GM12892 (cell line): ENCODE results near the gene ERG. TPM values are rescaled to one million over a fixed set of nuclear protein-coding genes. Genes with fewer than 3 reads are reported as not detected.

Source experiments
- DNase-seq: peaks from one replicate; pipeline ENCODE4 v3.0.0; 2011; ENCODE audit not compliant: insufficient read length
- FAIRE-seq: peaks from 2 replicates; lab custom pipeline; 2011; peaks lifted over from hg19 to GRCh38; lab: Jason Lieb, UNC
- POLR2A ChIP-seq: IDR thresholded peaks from 2 replicates; pipeline ENCODE4 v1.6.1; 2011; ENCODE audit warnings: low read depth, low read length, control low read depth
- POLR2AphosphoS5 ChIP-seq: IDR thresholded peaks from 2 replicates; pipeline ENCODE4 v1.6.1; 2011; ENCODE audit warnings: low read depth, low read length, control low read depth
- TAF1 ChIP-seq: IDR thresholded peaks from 2 replicates; pipeline ENCODE4 v1.6.1; 2011; ENCODE audit warnings: low read depth, mild to moderate bottlenecking, control low read depth, low read length, borderline replicate concordance
- polyA plus RNA-seq: library from polyadenylated mRNA; unstranded; fragments of >200 nt; gene quantifications from one replicate; pipeline ENCODE4 v1.2.1, GENCODE V29; 2012; ENCODE audit warnings: missing spikeins, inconsistent platforms; ENCODE audit not compliant: missing spikeins

The ERG gene, protein sequence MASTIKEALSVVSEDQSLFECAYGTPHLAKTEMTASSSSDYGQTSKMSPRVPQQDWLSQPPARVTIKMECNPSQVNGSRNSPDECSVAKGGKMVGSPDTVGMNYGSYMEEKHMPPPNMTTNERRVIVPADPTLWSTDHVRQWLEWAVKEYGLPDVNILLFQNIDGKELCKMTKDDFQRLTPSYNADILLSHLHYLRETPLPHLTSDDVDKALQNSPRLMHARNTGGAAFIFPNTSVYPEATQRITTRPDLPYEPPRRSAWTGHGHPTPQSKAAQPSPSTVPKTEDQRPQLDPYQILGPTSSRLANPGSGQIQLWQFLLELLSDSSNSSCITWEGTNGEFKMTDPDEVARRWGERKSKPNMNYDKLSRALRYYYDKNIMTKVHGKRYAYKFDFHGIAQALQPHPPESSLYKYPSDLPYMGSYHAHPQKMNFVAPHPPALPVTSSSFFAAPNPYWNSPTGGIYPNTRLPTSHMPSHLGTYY
- not detected for polyA plus RNA-seq

DNA sequence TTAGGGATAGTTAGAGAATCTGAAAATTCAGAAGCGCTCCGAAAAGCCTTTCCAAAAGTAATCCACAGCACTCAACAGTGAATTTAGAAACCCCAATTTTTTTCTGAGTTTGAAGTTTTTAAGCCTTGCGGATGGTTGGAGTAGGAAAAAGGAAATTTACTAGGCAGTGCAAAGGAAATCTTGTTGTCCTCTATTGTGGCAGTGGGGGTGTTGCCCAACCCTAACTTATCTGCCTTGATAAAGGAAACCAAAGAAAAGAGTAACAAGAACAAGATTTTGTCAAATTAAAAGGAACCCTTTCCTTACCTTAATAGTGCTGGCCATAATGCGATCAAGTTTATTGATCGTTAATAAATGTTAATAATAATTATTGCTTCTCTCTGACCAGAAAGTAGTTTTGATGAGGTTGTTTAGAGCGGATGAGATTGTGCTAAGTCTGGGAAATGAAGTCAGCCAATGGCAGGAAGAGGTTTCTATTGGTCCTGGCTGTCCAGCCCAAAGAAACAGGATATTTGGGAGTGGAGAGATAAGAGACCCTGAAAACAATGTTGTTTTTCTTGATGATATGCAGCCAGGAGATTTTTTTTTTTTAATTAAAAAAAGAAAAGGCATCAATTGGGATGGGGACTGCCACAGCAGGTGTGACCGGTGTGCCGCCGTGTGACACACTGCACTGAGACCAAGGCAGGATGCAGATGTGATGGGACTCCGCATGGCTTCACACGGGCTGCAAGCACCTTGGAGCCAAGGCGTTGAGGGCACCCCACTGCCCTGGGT, at the start of gene ERG:
ERG (minus strand) TSS at position 421 of the 777 bp plus-strand sequence; CDS start at position 324, 97 bp downstream.
- no peak for TF ChIP-seq POLR2A
- TF ChIP-seq TAF1, result no peak
- TF ChIP-seq POLR2AphosphoS5, result no peak
- no peak for DNase-seq
- no peak for FAIRE-seq

DNA sequence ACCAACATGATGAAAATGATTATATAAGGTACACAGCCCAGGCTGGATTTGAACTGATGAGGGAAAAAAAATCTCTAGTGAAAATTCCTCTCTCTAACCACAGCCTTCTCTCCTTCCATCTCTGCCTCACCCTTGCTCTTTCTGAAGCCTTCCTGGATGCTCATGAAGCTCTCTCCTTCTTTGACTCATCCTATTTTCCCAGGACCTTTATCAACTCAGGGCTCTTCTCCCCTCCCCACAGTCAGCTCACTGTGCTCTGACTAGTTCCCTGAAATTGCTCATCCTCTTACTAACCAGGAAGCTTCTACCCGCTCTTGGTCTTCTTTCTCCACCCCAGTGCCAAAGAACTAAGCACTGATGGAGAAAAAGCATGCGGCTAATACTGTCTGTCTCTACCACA, 46.4 kb upstream of the ERG start:
- FAIRE-seq, result no peak
- TF ChIP-seq POLR2A (no peak), TAF1 (no peak), POLR2AphosphoS5 (no peak)
- no peak for DNase-seq

DNA sequence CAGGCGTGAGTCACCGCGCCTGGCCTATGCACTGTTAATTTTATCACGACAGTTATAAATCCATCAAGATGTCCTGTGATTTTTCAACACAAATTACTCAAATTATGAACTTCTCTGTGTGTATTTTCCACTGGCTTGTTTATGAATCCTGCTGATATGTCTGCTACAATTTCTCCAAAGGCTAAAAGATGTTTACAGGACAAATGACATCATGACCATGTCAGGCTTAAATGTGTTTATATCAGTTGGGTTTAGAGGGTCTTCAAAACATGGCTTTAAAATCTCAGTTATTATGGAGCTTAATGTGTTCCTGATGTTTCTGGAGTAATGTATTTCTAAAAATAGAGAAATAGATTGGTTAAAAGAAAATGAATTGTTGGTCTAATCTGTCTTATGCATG, 44.0 kb upstream of the ERG start:
- no peak for DNase-seq
- TF ChIP-seq POLR2A (no peak), TAF1 (no peak), POLR2AphosphoS5 (no peak)
- no peak for FAIRE-seq

DNA sequence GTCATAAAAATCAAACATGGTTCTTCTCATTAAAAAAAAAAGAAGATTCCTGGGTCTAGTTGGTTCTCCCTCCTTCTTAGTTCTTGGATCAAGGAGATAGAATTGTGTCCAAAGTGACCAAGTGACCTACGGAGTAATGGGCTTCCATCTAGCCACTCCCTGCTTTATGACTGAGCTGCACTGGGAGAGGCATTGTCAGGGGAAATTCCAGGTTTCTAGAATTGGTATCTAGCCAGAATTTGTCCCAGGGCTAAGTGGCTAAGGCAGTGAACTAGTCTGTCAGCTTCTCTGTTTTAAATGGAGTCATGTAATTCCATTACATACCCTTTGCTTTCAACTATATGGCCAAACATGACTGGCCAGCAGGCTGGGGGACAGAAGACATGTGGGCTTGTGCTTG, 40.1 kb upstream of the ERG start:
- no peak for DNase-seq
- TF ChIP-seq TAF1 (no peak), POLR2A (no peak), POLR2AphosphoS5 (no peak)
- no peak for FAIRE-seq

DNA sequence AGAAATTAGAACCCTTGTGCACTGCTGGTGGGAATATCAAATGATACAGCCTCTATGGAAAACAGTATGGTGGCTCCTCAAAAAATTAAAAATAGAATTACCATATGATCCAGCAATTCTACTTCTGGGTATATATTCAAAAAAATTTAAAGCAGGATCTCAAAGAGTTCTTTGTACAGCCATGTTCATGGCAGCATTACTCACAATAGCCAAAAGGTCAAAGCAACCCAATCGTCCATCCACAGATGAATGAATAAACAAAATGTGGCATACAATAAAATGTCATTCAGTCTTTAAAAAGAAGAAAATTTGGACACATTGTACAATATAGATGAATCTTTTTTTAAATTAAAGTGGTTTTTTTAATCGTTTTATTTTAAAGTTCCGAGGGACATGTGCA, 36.3 kb upstream of the ERG start:
- DNase-seq, result no peak
- no peak for TF ChIP-seq POLR2A
- TF ChIP-seq POLR2AphosphoS5, result no peak
- no peak for TF ChIP-seq TAF1
- no peak for FAIRE-seq

DNA sequence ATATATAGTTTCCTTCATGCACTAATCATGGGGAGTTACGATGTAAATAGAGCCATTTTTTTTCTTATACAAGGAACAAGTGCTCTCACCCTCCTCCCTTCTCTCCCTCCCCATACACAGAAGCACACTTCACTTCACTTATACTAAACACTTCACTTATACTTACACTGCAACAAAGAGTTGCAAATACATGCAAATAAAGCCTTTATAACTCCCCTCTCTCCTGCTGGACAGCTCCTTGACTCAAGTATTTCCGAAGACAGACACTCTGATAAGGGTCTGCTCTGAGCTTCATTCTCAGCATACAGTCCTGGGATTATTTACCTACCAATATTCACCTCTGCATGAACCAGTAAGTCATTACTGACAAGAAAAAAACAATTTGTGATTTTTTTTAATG, 35.6 kb upstream of the ERG start:
- FAIRE-seq, result no peak

GRCh38 chr21:38531591-38531990, 33.3 kb upstream of the ERG start:
- no peak for FAIRE-seq
- TF ChIP-seq POLR2AphosphoS5 (no peak), POLR2A (no peak), TAF1 (no peak)
- no peak for DNase-seq

More for the DNA sequence above, 35.6 kb upstream of the ERG start:
- no peak for DNase-seq
- TF ChIP-seq TAF1, result no peak
- TF ChIP-seq POLR2AphosphoS5, result no peak
- no peak for TF ChIP-seq POLR2A

GRCh38 chr21:38531039-38531541, 32.8 kb upstream of the ERG start:
- DNase-seq, result no peak
- no peak for FAIRE-seq
- no peak for TF ChIP-seq TAF1
- TF ChIP-seq POLR2A, result no peak
- no peak for TF ChIP-seq POLR2AphosphoS5

- TF ChIP-seq TAF1 (no peak), POLR2AphosphoS5 (no peak), POLR2A (no peak)
- no peak for FAIRE-seq
- DNase-seq, result no peak
Observed at GRCh38 chr21:38527737-38528136, 29.5 kb upstream of the ERG start.

- FAIRE-seq (no peak), DNase-seq (no peak)
- no peak for TF ChIP-seq TAF1
- TF ChIP-seq POLR2AphosphoS5, result no peak
- TF ChIP-seq POLR2A, result no peak
Observed at GRCh38 chr21:38525454-38525853, 27.2 kb upstream of the ERG start.

DNA sequence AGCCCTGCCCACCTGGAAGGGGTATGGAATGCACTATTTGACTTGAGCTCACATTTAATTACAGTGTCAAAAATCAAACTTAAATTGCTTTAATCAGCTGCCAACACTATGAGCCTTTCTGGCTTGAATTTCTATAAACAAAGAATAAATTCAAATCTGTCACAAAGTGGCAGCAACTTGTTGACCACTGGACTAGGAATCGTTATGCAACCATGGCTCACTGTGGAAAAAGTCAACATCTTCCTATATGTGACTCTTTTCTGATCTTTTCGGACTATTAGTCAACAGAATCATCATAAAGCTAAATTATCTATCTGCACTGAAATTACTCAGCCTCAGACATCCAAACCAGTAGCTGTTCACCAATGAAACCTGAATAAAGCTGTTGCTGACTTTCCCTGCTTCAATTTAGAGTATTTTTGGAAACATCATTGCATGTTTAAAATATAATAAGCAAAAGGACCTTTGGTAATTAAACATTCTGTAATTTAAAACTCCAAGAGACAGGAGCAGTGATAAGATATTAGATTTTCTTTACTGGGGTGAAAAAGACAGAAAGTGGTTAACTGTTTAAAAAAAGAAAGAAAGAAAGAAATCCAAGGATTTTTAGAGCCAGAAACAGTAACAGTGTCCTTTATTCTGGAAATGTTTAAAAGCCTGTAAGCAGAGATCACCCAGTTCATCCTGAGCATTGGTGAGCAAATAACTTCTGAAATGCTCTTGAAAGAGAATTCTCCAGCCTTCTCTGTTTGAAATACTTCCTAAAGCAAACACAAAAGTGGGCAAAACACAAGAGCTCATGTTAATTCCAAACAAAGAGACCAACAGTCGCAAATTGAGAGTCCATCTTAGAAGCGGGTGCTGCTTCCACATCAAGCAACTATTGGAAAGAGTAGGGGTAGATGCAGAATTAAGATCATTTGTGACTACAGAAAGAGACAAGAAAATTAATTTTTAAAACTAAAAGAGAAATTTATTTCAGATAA, 26.2 kb upstream of the ERG start:
- no peak for DNase-seq
- FAIRE-seq, result no peak
- TF ChIP-seq POLR2A, result no peak
- TF ChIP-seq POLR2AphosphoS5, result no peak
- no peak for TF ChIP-seq TAF1
